IPS-11a (cell line): ENCODE results near the gene FLII.
"Not testable (repeated sequence)": the region's sequence is repeated elsewhere in the genome, so short reads cannot be mapped to it uniquely, and the experiment has no call there.

Source experiments
- H3K4me3 ChIP-seq: one replicate; pipeline ENCODE4 v1.5.1; 2013; ENCODE audit warnings: low read depth, low read length, control low read depth

Gene FLII

GRCh38 chr17:18224387-18225120, 34.0 kb downstream of the FLII start:
- peak overlapping the region; percentile 55 for H3K4me3 ChIP-seq

- H3K4me3 ChIP-seq: no peak overlapping the region
These were observed 34.5 kb downstream of the FLII start for GRCh38 chr17:18224053-18224386.

GRCh38 chr17:18218756-18219415, 39.7 kb downstream of the FLII start:
- no peak overlapping the region for H3K4me3 ChIP-seq

- no peak overlapping the region for H3K4me3 ChIP-seq
These were observed 41.0 kb downstream of the FLII start for GRCh38 chr17:18217412-18218015.

- not testable (repeated sequence) for H3K4me3 ChIP-seq
These were observed 41.6 kb downstream of the FLII start for GRCh38 chr17:18216906-18217305.

- H3K4me3 ChIP-seq: no peak overlapping the region
These were observed 44.8 kb downstream of the FLII start for GRCh38 chr17:18213666-18214270.

GRCh38 chr17:18208092-18208491, 50.4 kb downstream of the FLII start:
- no peak overlapping the region for H3K4me3 ChIP-seq

- no peak overlapping the region for H3K4me3 ChIP-seq
These were observed 51.6 kb downstream of the FLII start for GRCh38 chr17:18206962-18207361.

GRCh38 chr17:18205861-18206260, 52.7 kb downstream of the FLII start:
- H3K4me3 ChIP-seq: no peak overlapping the region

GRCh38 chr17:18203308-18203707, 55.2 kb downstream of the FLII start:
- H3K4me3 ChIP-seq: no peak overlapping the region

GRCh38 chr17:18201108-18201507, 57.4 kb downstream of the FLII start:
- no peak overlapping the region for H3K4me3 ChIP-seq

- H3K4me3 ChIP-seq: no peak overlapping the region
These were observed 60.0 kb downstream of the FLII start for GRCh38 chr17:18198530-18198929.

GRCh38 chr17:18197535-18198194, 60.9 kb downstream of the FLII start:
- no peak overlapping the region for H3K4me3 ChIP-seq

- no peak overlapping the region for H3K4me3 ChIP-seq
These were observed 63.3 kb downstream of the FLII start for GRCh38 chr17:18195246-18195645.
